ENCODE measurements around the gene ETDA.
"Not testable (repeated sequence)": the region's sequence is repeated elsewhere in the genome, so short reads cannot be mapped to it uniquely, and the experiment has no call there.

GRCh38 chrX:135263376-135263775 lies 11.5 kb downstream of the ETDA start:
- TF ChIP-seq CTCF (IDR thresholded peaks at IDR 0.05 in 4 of 5, conservative IDR thresholded peaks at IDR 0.05 in 1 of 5); POLR2A (IDR thresholded peaks at IDR 0.05): not testable (repeated sequence)

All from gastrocnemius medialis (tissue), 4 donors.